LNCAP (cell line): ENCODE results near the gene AOPEP.

ENCODE experiments used
- CTCF ChIP-seq: fragments of 450-650 bp; IDR thresholded peaks from 2 replicates; pipeline ENCODE4 v1.5.1; 2017; ENCODE audit warnings: mild to moderate bottlenecking

The AOPEP gene

DNA sequence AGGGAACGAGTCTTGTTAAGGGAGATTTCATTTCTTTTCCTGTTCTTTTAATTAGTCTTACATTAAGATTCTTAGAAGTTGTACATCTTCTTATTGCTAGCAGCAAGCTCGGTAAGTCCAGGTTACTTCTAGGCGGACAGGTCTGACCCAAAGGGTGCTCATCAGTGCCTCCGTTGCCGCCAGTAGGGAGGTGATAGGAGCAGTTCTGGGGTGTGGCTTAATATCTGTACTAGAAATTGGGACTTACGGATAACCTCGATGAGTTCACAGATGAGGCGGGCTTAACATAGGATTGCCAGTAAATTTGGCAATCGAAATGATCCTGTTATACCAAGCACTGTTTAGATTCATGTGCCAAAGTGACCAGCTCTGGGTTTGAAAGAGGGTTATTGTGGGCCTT lies 312.2 kb downstream of the AOPEP start:
- no peak for TF ChIP-seq CTCF

DNA sequence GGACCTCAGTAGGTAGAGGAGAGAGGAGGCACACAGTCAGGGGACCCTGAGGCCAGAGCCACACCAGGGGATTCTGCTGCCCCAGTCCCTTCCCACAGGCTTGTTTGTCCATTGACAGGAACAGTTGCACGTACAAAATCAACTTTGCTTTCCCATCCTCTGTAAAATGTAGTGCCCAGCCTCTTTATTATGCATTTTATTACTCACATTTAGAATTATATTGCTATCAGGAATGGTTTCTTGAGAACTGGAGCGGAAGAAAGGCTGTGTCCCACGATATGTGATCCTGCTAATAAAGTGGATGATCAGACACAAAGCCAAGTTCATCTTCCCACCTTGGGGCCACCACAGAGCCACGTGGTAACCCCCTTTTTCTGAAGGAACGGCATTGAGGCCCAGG lies 313.6 kb downstream of the AOPEP start:
- no peak for TF ChIP-seq CTCF

GRCh38 chr9:95043826-95044225 lies 317.3 kb downstream of the AOPEP start:
- TF ChIP-seq CTCF = no peak

DNA sequence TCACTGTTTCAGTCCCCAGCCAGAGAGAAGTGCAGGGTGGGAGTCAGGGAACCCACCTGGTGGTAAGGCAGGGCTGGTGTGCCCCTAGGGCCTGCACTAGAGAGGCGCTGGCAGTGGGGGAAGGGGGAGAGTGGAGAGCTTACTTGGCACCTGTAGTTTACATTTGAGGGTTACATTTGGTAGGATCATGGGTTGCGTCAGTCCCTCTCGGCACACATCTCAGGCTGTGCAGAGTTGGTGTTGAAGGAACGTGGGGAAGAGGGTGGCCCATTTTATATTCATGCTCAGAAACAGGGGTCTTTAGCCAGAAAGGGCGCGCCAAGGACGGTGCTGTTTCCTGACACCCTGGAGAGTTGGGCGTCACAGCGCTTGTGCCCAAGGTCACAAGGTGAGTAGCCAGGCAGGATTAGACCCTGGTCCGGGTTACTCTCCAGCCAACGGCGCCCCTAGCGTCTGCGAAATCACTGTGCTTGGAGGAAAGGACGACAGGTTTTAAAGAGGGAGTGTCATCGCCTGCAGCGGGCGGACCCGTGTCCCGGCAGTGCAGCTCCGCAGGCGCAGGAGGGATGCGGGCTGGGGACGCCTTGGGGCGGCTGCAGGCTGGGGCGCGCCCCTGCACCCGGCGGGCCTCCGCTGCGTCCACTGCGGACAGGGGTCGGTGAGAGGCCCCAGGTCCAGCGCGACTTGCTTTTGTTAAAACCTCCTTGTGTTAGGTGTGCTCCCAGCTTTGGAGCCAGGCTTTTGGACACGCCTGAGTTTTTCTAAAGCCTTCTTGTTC lies 318.4 kb downstream of the AOPEP start:
- TF ChIP-seq CTCF = no peak

GRCh38 chr9:95045751-95046150 lies 319.3 kb downstream of the AOPEP start:
- TF ChIP-seq CTCF = no peak

GRCh38 chr9:95047452-95048224 lies 321.1 kb downstream of the AOPEP start:
- TF ChIP-seq CTCF = no peak

DNA sequence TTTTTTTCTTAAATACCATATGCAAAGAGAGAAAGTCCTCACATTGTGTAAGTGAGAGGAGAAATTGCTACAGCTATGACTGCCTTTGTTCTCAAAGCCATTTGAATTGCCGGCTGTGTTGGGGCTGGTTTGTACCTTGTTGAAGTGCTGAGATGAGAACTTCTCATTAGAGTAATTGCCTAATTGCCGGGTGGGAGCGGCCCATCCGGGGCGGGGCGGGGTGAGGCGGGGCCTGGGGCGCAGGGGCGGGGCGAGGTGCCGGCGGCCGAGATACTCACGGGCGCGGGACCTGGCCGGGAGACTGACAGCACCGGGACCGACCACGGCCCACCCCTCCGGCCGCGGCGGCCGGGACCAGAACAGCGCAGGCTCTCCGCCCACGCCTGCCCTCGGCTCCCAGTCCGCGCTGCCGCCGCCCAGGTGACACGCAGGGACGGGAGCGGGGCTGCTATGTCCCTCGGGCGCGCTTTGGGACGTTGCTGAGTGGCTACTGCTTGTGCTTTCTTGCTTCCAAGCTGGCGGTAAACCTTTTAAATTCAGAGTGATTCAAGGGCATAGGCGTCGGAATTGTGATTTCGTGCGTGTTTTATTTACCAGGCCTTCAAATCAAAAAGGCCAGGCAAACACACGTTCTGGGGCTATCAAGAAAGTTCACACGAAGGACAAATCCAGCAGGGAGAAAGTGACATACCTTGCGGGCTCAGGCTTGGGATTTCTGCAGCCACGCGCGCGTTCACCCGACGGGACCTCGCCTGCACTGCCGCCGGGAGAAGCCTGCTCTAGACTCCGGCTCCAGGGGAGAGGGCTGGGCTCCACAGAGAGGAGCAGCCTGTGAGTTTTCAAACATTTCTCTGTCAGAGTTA lies 322.0 kb downstream of the AOPEP start:
- TF ChIP-seq CTCF = no peak
